H1 (cell line): ENCODE results near the gene OSBPL5. TPM values are rescaled to one million over a fixed set of nuclear protein-coding genes. Genes with fewer than 3 reads are reported as not detected.

Experiments
- CTBP2 ChIP-seq: IDR thresholded peaks from 2 replicates; pipeline ENCODE4 v1.7.0; 2011; ENCODE audit warnings: borderline replicate concordance, mild to moderate bottlenecking, moderate library complexity, mixed read lengths, low read length; ENCODE audit not compliant: insufficient read depth, insufficient read length
- JUN ChIP-seq: IDR thresholded peaks from 2 replicates; pipeline ENCODE4 v1.6.1; 2011; ENCODE audit warnings: low read depth, mild to moderate bottlenecking, improper control_type of control experiment, low read length
- POLR2AphosphoS5 ChIP-seq: IDR thresholded peaks from 2 replicates; pipeline ENCODE4 v1.6.1; 2011; ENCODE audit warnings: low read depth, low read length
- polyA plus RNA-seq, 7 experiments: library from polyadenylated mRNA; depleted of rRNA in 3 of 7; stranded (reverse) in 5 of 7; unstranded in 2 of 7; fragments of >200 nt in 5 of 7; fragments of 200-250 nt in 2 of 7; gene quantifications; 1 replicate in 5 of 7; 2 replicates in 1 of 7; 4 replicates in 1 of 7; pipeline versions ENCODE4 v1.2.1 to v1.2.3, GENCODE V29; 2011 to 2013; ENCODE audit warnings: missing spikeins in 2 of 7, mixed read lengths in 2 of 7
- total RNA-seq: library from RNA; stranded (reverse); fragmentation: NEBNext Ultra II Directional; extraction: Animal tissue kit (Norgen Biotek cat#: 25700); gene quantifications from 2 replicates; pipeline ENCODE4 v1.2.1, GENCODE V29; 2021
- TF ChIP-seq, protein P1 (sequence below): fragments of 300-600 bp; sonication (generic); IDR thresholded peaks from 2 replicates; pipeline ENCODE4 v1.7.1; 2012; ENCODE audit warnings: low read length, moderate library complexity, mild to moderate bottlenecking, inconsistent platforms; ENCODE audit not compliant: insufficient replicate concordance

Gene OSBPL5
- total and polyA plus RNA-seq, 2 of the 8 experiments (the other 6 are each of a cell fraction or from before 2014, with no cell fraction given), result 3.4 to 9.9 TPM

DNA sequence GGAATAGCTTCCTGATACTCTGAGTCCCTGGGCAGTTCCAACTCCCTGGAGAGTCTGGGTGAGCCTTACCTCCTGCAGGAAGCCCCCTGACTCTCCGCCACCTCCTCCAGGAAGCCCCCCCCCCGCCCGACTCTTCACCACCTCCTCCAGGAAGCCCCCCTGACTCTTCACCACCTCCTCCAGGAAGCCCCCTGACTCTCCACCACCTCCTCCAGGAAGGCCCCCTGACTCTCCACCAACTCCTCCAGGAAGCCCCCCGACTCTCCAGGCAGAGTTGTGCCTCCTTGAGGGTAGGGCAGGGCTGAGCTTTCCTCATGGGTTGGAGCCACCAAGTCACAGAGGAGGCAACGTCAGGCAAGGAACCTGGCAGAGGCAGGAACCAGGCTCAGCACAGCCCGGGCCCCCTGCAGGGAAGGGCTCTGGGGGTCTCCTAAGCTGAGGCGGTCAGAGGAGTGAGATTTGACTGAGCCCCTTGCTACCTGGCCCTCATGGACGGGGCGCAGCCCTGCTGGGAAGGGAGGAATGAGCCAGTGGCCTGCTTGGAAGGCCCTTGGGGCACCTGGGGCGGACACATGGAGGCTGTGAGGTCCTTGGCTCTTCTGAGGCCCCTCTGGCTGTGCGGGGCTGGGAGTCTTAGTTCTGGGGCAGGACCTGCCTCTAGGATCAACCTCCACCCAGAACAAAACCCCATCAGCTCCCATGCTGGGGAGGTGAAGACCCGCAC lies 35.4 kb upstream of the OSBPL5 start (continued):
- TF ChIP-seq, protein P1, sequence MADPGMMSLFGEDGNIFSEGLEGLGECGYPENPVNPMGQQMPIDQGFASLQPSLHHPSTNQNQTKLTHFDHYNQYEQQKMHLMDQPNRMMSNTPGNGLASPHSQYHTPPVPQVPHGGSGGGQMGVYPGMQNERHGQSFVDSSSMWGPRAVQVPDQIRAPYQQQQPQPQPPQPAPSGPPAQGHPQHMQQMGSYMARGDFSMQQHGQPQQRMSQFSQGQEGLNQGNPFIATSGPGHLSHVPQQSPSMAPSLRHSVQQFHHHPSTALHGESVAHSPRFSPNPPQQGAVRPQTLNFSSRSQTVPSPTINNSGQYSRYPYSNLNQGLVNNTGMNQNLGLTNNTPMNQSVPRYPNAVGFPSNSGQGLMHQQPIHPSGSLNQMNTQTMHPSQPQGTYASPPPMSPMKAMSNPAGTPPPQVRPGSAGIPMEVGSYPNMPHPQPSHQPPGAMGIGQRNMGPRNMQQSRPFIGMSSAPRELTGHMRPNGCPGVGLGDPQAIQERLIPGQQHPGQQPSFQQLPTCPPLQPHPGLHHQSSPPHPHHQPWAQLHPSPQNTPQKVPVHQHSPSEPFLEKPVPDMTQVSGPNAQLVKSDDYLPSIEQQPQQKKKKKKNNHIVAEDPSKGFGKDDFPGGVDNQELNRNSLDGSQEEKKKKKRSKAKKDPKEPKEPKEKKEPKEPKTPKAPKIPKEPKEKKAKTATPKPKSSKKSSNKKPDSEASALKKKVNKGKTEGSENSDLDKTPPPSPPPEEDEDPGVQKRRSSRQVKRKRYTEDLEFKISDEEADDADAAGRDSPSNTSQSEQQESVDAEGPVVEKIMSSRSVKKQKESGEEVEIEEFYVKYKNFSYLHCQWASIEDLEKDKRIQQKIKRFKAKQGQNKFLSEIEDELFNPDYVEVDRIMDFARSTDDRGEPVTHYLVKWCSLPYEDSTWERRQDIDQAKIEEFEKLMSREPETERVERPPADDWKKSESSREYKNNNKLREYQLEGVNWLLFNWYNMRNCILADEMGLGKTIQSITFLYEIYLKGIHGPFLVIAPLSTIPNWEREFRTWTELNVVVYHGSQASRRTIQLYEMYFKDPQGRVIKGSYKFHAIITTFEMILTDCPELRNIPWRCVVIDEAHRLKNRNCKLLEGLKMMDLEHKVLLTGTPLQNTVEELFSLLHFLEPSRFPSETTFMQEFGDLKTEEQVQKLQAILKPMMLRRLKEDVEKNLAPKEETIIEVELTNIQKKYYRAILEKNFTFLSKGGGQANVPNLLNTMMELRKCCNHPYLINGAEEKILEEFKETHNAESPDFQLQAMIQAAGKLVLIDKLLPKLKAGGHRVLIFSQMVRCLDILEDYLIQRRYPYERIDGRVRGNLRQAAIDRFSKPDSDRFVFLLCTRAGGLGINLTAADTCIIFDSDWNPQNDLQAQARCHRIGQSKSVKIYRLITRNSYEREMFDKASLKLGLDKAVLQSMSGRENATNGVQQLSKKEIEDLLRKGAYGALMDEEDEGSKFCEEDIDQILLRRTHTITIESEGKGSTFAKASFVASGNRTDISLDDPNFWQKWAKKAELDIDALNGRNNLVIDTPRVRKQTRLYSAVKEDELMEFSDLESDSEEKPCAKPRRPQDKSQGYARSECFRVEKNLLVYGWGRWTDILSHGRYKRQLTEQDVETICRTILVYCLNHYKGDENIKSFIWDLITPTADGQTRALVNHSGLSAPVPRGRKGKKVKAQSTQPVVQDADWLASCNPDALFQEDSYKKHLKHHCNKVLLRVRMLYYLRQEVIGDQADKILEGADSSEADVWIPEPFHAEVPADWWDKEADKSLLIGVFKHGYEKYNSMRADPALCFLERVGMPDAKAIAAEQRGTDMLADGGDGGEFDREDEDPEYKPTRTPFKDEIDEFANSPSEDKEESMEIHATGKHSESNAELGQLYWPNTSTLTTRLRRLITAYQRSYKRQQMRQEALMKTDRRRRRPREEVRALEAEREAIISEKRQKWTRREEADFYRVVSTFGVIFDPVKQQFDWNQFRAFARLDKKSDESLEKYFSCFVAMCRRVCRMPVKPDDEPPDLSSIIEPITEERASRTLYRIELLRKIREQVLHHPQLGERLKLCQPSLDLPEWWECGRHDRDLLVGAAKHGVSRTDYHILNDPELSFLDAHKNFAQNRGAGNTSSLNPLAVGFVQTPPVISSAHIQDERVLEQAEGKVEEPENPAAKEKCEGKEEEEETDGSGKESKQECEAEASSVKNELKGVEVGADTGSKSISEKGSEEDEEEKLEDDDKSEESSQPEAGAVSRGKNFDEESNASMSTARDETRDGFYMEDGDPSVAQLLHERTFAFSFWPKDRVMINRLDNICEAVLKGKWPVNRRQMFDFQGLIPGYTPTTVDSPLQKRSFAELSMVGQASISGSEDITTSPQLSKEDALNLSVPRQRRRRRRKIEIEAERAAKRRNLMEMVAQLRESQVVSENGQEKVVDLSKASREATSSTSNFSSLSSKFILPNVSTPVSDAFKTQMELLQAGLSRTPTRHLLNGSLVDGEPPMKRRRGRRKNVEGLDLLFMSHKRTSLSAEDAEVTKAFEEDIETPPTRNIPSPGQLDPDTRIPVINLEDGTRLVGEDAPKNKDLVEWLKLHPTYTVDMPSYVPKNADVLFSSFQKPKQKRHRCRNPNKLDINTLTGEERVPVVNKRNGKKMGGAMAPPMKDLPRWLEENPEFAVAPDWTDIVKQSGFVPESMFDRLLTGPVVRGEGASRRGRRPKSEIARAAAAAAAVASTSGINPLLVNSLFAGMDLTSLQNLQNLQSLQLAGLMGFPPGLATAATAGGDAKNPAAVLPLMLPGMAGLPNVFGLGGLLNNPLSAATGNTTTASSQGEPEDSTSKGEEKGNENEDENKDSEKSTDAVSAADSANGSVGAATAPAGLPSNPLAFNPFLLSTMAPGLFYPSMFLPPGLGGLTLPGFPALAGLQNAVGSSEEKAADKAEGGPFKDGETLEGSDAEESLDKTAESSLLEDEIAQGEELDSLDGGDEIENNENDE, result no peak
- no peak for TF ChIP-seq CTBP2
- TF ChIP-seq JUN, result no peak
- no peak for TF ChIP-seq POLR2AphosphoS5
